SK-N-MC (cell line): ENCODE results near the gene ELMO3.

ENCODE experiments used
- EZH2 ChIP-seq: fragments of 200-600 bp; sonication (generic); IDR thresholded peaks from one replicate; pipeline ENCODE4 v1.6.1; 2017; ENCODE audit warnings: antibody characterized with exemption
- POLR2AphosphoS5 ChIP-seq: IDR thresholded peaks from 2 replicates; pipeline ENCODE4 v1.6.1; 2012; ENCODE audit warnings: mild to moderate bottlenecking, low read depth, low read length, borderline replicate concordance

GRCh38 chr16:67186550-67186950 is 12.4 kb upstream of the ELMO3 start:
- TF ChIP-seq POLR2AphosphoS5 (no peak), EZH2 (no peak)
